ENCODE data around the gene NKX6-2. TPM values are rescaled to one million over a fixed set of nuclear protein-coding genes. Genes with fewer than 3 reads are reported as not detected.

Gene NKX6-2
- total RNA-seq, 2 experiments from 2014 or later: not detected

DNA sequence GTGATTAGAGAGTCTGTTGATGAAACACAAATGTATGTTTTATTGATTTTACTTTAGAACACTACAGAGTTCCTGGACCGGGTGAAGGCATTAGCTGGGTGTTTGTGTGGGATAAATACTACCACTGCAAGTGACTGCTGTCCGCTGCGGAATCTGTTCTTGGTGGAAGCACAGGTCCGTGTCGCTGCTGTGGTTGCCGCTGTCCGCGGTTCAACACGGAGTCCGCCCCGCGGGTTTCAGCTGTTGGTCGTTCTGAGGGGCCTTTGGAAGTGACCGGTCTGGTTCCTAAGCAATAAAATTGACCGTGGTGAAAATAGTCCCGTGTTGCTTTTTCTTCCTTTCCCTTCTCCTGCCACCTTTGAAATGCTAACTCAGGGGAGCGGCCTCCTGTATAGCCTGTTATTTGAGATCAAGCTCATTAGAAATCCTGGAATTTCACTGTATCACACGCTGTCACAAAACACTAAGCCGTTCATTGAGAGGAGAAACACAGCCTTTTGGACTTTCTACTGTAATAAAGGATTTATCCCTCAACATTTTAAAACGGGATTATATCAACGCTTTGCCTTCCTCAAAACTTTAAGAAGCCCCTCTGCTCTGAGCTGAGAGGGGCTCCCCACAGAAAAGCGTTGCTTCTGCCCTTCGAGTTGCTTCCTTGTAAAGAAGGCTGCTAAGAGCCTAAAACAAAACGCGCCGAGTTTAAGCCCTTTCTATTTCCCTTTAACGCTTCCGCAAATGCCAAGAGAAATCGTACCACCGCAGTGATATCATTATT, 2.6 kb downstream of the NKX6-2 start:
- Mint-ChIP-seq H3K27ac (no peak overlapping the region), H3K9me3 (no peaks in the 10 kb centered on the region), H3K27me3 (peaks cover 16% of the 10 kb centered on the region), H3K4me1 (ENCODE audit: low read depth) (peaks cover 2% of the 10 kb centered on the region), H3K36me3 (ENCODE audit: low read depth) (peaks cover 19% of the 10 kb centered on the region), H3K4me3 (no peak overlapping the region)
- TF ChIP-seq, protein P1, sequence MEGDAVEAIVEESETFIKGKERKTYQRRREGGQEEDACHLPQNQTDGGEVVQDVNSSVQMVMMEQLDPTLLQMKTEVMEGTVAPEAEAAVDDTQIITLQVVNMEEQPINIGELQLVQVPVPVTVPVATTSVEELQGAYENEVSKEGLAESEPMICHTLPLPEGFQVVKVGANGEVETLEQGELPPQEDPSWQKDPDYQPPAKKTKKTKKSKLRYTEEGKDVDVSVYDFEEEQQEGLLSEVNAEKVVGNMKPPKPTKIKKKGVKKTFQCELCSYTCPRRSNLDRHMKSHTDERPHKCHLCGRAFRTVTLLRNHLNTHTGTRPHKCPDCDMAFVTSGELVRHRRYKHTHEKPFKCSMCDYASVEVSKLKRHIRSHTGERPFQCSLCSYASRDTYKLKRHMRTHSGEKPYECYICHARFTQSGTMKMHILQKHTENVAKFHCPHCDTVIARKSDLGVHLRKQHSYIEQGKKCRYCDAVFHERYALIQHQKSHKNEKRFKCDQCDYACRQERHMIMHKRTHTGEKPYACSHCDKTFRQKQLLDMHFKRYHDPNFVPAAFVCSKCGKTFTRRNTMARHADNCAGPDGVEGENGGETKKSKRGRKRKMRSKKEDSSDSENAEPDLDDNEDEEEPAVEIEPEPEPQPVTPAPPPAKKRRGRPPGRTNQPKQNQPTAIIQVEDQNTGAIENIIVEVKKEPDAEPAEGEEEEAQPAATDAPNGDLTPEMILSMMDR (IDR thresholded peaks at IDR 0.05): no peak
- ATAC-seq (no peak), DNase-seq (no peak)
- ChIA-PET POLR2A (no interaction called here), CTCF (no interaction called here)
- intact Hi-C loops (cut with micrococcal nuclease): no loop called here

- H3K36me3 Mint-ChIP-seq (ENCODE audit: low read depth): peaks cover 22% of the 10 kb centered on the region
- no peak overlapping the region for H3K4me3 Mint-ChIP-seq
- no peak overlapping the region for H3K27ac Mint-ChIP-seq
- no peak for ATAC-seq
- intact Hi-C loops (cut with micrococcal nuclease): no loop called here
- ChIA-PET POLR2A (interaction anchor here (0.9 kb wide), 1 partner anchor 265 kb away, joined by 4 read pairs; no protein-coding TSS in a partner anchor), CTCF (no interaction called here)
- TF ChIP-seq, protein P1 (IDR thresholded peaks at IDR 0.05): no peak
- H3K4me1 Mint-ChIP-seq (ENCODE audit: low read depth): peaks cover 2% of the 10 kb centered on the region
- no peaks in the 10 kb centered on the region for H3K9me3 Mint-ChIP-seq
- H3K27me3 Mint-ChIP-seq: peaks cover 16% of the 10 kb centered on the region
- DNase-seq: no peak
Measured at GRCh38 chr10:132781556-132781955, 4.4 kb downstream of the NKX6-2 start.

- Mint-ChIP-seq H3K27ac (no peak overlapping the region), H3K27me3 (peaks cover 14% of the 10 kb centered on the region), H3K4me3 (no peak overlapping the region), H3K36me3 (ENCODE audit: low read depth) (peaks cover 22% of the 10 kb centered on the region), H3K4me1 (ENCODE audit: low read depth) (no peaks in the 10 kb centered on the region), H3K9me3 (no peaks in the 10 kb centered on the region)
- TF ChIP-seq, protein P1 (IDR thresholded peaks at IDR 0.05): no peak
- ATAC-seq (no peak), DNase-seq (no peak)
- ChIA-PET CTCF (no interaction called here), POLR2A (no interaction called here)
- intact Hi-C loops (cut with micrococcal nuclease): no loop called here
Measured at GRCh38 chr10:132780356-132780755, 5.6 kb downstream of the NKX6-2 start.

- ChIA-PET POLR2A (no interaction called here), CTCF (no interaction called here)
- intact Hi-C loops (cut with micrococcal nuclease): no loop called here
- Mint-ChIP-seq H3K9me3 (no peaks in the 10 kb centered on the region), H3K36me3 (ENCODE audit: low read depth) (peaks cover 22% of the 10 kb centered on the region), H3K27ac (no peak overlapping the region), H3K4me1 (ENCODE audit: low read depth) (no peaks in the 10 kb centered on the region), H3K4me3 (no peak overlapping the region), H3K27me3 (peaks cover 11% of the 10 kb centered on the region)
- TF ChIP-seq, protein P1 (IDR thresholded peaks at IDR 0.05): no peak
- no peak for DNase-seq
- ATAC-seq: no peak
Measured at GRCh38 chr10:132779549-132780294, 6.2 kb downstream of the NKX6-2 start.

- intact Hi-C loops (cut with micrococcal nuclease): no loop called here
- no peaks in the 10 kb centered on the region for H3K4me1 Mint-ChIP-seq (ENCODE audit: low read depth)
- CTCF ChIA-PET: no interaction called here
- no peak overlapping the region for H3K27ac Mint-ChIP-seq
- H3K27me3 Mint-ChIP-seq: no peaks in the 10 kb centered on the region
- no peaks in the 10 kb centered on the region for H3K9me3 Mint-ChIP-seq
- peaks cover 13% of the 10 kb centered on the region for H3K36me3 Mint-ChIP-seq (ENCODE audit: low read depth)
- TF ChIP-seq, protein P1 (IDR thresholded peaks at IDR 0.05): no peak
- ATAC-seq (no peak), DNase-seq (no peak)
- H3K4me3 Mint-ChIP-seq: no peak overlapping the region
- POLR2A ChIA-PET: no interaction called here
Measured at GRCh38 chr10:132777441-132777840, 8.5 kb downstream of the NKX6-2 start.

All from activated CD8-positive, alpha-beta T cell treated with anti-CD3 and anti-CD28 coated beads for 36 hours (primary cell).